ENCODE results near the gene BCL10. TPM values are rescaled to one million over a fixed set of nuclear protein-coding genes. Genes with fewer than 3 reads are reported as not detected.

BCL10 gene
- total and polyA plus RNA-seq, 2 of the 13 experiments (the other 11 are each of a cell fraction or from before 2014, with no cell fraction given), result 3.7 to 14.1 TPM

DNA sequence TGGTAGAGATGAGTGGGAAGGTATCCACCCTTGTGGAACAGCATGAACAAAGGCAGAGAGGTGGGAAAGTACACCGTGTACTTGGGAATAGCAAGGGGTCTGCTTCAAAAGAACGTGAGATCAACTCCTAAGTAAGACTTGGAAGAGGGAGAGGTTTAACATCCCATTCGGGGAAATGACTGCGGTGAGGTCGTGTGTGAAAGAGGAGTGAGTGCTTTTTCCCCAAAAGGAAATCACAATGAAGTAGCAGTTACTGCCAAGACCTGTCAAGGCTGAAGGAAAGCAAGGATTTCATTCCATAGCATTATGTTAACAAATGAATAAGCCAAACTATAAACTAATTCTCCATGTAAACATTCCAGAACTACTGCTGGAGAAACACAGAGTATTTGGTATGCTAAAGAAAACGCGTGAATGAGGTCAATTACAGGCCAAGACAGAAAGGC lies 55.7 kb downstream of the BCL10 start:
- no peak for DNase-seq (ENCODE audit: low spot score)
- CTCF ChIA-PET (ENCODE audit: low intra/inter-chr PET ratio, low total read pairs), result no interaction called here
- WGBS (ENCODE audit: low lambda C conversion rate), result 33% methylated on average over 7 of the region's 7 CpGs
- H3K9me3 ChIP-seq (ENCODE audit: low read length), result no peaks in the 10 kb centered on the region
- no peaks in the 10 kb centered on the region for H3K79me2 ChIP-seq (ENCODE audit: insufficient read depth, low read length)
- H3K4me3 ChIP-seq (replicated peaks in 1 of 3; ENCODE audit: insufficient read depth in 1 of 3, low read depth in 2 of 3, low read length in 3 of 3), result no peak overlapping the region
- no peaks in the 10 kb centered on the region for H3K27me3 ChIP-seq (ENCODE audit: control insufficient read depth in 1 of 2, insufficient read depth in 2 of 2, low read length in 2 of 2)
- H3K9ac ChIP-seq (ENCODE audit: insufficient read depth, low read depth, low read length), result no peak overlapping the region
- no peak overlapping the region for H3K27ac ChIP-seq (ENCODE audit: extremely low read length, insufficient read depth, low read length)
- in situ Hi-C loops (cut with HindIII; ENCODE audit: extremely low pct_ligation_motif_present, low pct_unique_long_range_greater_than_20kb), result no loop called here
- no peaks in the 10 kb centered on the region for H3K36me3 ChIP-seq (replicated peaks in 1 of 2; ENCODE audit: control insufficient read depth in 1 of 2, insufficient read depth in 2 of 2, low read length in 2 of 2)
- no peak for ATAC-seq
- POLR2A ChIA-PET, result no interaction called here
- H3K4me2 ChIP-seq (ENCODE audit: low read depth, low read length), result no peak overlapping the region
- intact Hi-C loops (cut with micrococcal nuclease; ENCODE audit: unreplicated experiment), result no loop called here
- FAIRE-seq, result no peak
- H3K4me1 ChIP-seq (ENCODE audit: insufficient read depth, low read length), result peaks cover 9% of the 10 kb centered on the region
- BruUV-seq (replicated peaks), result no TSS peak
- TF ChIP-seq ARNT2 (CRISPR knock-in tag; IDR thresholded peaks at IDR 0.05; ENCODE audit: low read depth) (no peak), ZNF709 (CRISPR knock-in tag; IDR thresholded peaks at IDR 0.05) (no peak), TMF1 (CRISPR knock-in tag; IDR thresholded peaks at IDR 0.05; ENCODE audit: low read depth) (no peak), CENPX (CRISPR knock-in tag; IDR thresholded peaks at IDR 0.05) (no peak), ZNF546 (CRISPR knock-in tag; conservative IDR thresholded peaks at IDR 0.05) (no peak), MBNL3 (CRISPR knock-in tag; conservative IDR thresholded peaks at IDR 0.05) (no peak), NKX3-1 (CRISPR knock-in tag; IDR thresholded peaks at IDR 0.05) (no peak), HNF4A (CRISPR knock-in tag; IDR thresholded peaks at IDR 0.05) (no peak), GATAD2A (CRISPR knock-in tag; IDR thresholded peaks at IDR 0.05) (no peak), ZFP90 (CRISPR knock-in tag; IDR thresholded peaks at IDR 0.05; ENCODE audit: borderline replicate concordance) (no peak), KLF6 (CRISPR knock-in tag; IDR thresholded peaks at IDR 0.05) (no peak), JUN (CRISPR knock-in tag; IDR thresholded peaks at IDR 0.05) (no peak), NCOR1 (IDR thresholded peaks at IDR 0.05; ENCODE audit: borderline replicate concordance, low read length) (no peak), YEATS2 (CRISPR knock-in tag; IDR thresholded peaks at IDR 0.05; ENCODE audit: borderline replicate concordance) (no peak)
- TF ChIP-seq, protein P1, sequence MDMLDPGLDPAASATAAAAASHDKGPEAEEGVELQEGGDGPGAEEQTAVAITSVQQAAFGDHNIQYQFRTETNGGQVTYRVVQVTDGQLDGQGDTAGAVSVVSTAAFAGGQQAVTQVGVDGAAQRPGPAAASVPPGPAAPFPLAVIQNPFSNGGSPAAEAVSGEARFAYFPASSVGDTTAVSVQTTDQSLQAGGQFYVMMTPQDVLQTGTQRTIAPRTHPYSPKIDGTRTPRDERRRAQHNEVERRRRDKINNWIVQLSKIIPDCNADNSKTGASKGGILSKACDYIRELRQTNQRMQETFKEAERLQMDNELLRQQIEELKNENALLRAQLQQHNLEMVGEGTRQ (IDR thresholded peaks at IDR 0.05; ENCODE audit: low read depth, low read length), result no peak
- TF ChIP-seq, protein P1 (CRISPR knock-in tag; IDR thresholded peaks at IDR 0.05; ENCODE audit: borderline replicate concordance), result no peak
- TF ChIP-seq, protein P2, sequence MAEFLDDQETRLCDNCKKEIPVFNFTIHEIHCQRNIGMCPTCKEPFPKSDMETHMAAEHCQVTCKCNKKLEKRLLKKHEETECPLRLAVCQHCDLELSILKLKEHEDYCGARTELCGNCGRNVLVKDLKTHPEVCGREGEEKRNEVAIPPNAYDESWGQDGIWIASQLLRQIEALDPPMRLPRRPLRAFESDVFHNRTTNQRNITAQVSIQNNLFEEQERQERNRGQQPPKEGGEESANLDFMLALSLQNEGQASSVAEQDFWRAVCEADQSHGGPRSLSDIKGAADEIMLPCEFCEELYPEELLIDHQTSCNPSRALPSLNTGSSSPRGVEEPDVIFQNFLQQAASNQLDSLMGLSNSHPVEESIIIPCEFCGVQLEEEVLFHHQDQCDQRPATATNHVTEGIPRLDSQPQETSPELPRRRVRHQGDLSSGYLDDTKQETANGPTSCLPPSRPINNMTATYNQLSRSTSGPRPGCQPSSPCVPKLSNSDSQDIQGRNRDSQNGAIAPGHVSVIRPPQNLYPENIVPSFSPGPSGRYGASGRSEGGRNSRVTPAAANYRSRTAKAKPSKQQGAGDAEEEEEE (CRISPR knock-in tag; IDR thresholded peaks at IDR 0.05; ENCODE audit: borderline replicate concordance), result no peak
- TF ChIP-seq, protein P3, sequence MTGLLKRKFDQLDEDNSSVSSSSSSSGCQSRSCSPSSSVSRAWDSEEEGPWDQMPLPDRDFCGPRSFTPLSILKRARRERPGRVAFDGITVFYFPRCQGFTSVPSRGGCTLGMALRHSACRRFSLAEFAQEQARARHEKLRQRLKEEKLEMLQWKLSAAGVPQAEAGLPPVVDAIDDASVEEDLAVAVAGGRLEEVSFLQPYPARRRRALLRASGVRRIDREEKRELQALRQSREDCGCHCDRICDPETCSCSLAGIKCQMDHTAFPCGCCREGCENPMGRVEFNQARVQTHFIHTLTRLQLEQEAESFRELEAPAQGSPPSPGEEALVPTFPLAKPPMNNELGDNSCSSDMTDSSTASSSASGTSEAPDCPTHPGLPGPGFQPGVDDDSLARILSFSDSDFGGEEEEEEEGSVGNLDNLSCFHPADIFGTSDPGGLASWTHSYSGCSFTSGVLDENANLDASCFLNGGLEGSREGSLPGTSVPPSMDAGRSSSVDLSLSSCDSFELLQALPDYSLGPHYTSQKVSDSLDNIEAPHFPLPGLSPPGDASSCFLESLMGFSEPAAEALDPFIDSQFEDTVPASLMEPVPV (CRISPR knock-in tag; IDR thresholded peaks at IDR 0.05), result no peak
- TF ChIP-seq, protein P4, sequence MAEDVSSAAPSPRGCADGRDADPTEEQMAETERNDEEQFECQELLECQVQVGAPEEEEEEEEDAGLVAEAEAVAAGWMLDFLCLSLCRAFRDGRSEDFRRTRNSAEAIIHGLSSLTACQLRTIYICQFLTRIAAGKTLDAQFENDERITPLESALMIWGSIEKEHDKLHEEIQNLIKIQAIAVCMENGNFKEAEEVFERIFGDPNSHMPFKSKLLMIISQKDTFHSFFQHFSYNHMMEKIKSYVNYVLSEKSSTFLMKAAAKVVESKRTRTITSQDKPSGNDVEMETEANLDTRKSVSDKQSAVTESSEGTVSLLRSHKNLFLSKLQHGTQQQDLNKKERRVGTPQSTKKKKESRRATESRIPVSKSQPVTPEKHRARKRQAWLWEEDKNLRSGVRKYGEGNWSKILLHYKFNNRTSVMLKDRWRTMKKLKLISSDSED (CRISPR knock-in tag; IDR thresholded peaks at IDR 0.05), result no peak
- H2AFZ ChIP-seq (ENCODE audit: low read length), result no peak overlapping the region
- H4K20me1 ChIP-seq (ENCODE audit: insufficient read depth, low read length), result no peaks in the 10 kb centered on the region
